GM21576 (cell line): Measurements from ENCODE around the gene NARS2.
"Not testable (repeated sequence)": the region's sequence is repeated elsewhere in the genome, so short reads cannot be mapped to it uniquely, and the experiment has no call there.

Experiments
- ATAC-seq: cut with Tn5 transposase; IDR thresholded peaks from one replicate; pipeline ENCODE4 v1.9.1; 2021; ENCODE audit warnings: mild to moderate bottlenecking, moderate library complexity; ENCODE audit not compliant: unreplicated experiment

Gene NARS2

GRCh38 chr11:78493413-78493975 lies 81.2 kb downstream of the NARS2 start:
- ATAC-seq: no peak

GRCh38 chr11:78492973-78493372 lies 81.7 kb downstream of the NARS2 start:
- ATAC-seq: no peak

GRCh38 chr11:78489184-78489583 lies 85.5 kb downstream of the NARS2 start:
- no peak for ATAC-seq

GRCh38 chr11:78478536-78478935 lies 96.1 kb downstream of the NARS2 start:
- ATAC-seq: no peak

GRCh38 chr11:78476066-78476465 lies 98.6 kb downstream of the NARS2 start:
- no peak for ATAC-seq

- no peak for ATAC-seq
Observed at GRCh38 chr11:78474451-78474850, 100.2 kb downstream of the NARS2 start.

- ATAC-seq: no peak
Observed at GRCh38 chr11:78472905-78473304, 101.8 kb downstream of the NARS2 start.

GRCh38 chr11:78472382-78472781 lies 102.3 kb downstream of the NARS2 start:
- ATAC-seq: no peak

- no peak for ATAC-seq
Observed at GRCh38 chr11:78470861-78471442, 103.7 kb downstream of the NARS2 start.

GRCh38 chr11:78469896-78470295 lies 104.8 kb downstream of the NARS2 start:
- no peak for ATAC-seq

- ATAC-seq: no peak
Observed at GRCh38 chr11:78467931-78468330, 106.7 kb downstream of the NARS2 start.

- ATAC-seq: no peak
Observed at GRCh38 chr11:78467370-78467769, 107.3 kb downstream of the NARS2 start.

- ATAC-seq: peak; percentile 98
Observed at GRCh38 chr11:78465169-78465942, 109.3 kb downstream of the NARS2 start.

- not testable (repeated sequence) for ATAC-seq
Observed at GRCh38 chr11:78464787-78465168, 109.9 kb downstream of the NARS2 start.

- ATAC-seq: no peak
Observed at GRCh38 chr11:78460471-78460870, 114.2 kb downstream of the NARS2 start.

- no peak for ATAC-seq
Observed at GRCh38 chr11:78459738-78460137, 114.9 kb downstream of the NARS2 start.

- no peak for ATAC-seq
Observed at GRCh38 chr11:78457448-78457847, 117.2 kb downstream of the NARS2 start.

GRCh38 chr11:78453140-78453935 lies 121.3 kb downstream of the NARS2 start:
- no peak for ATAC-seq

GRCh38 chr11:78451371-78452150 lies 123.1 kb downstream of the NARS2 start:
- ATAC-seq: no peak

- no peak for ATAC-seq
Observed at GRCh38 chr11:78450866-78451265, 123.8 kb downstream of the NARS2 start.

- ATAC-seq: no peak
Observed at GRCh38 chr11:78449866-78450265, 124.8 kb downstream of the NARS2 start.
